HEK293 (cell line): ENCODE results near the gene LPCAT4.

Source experiments
- TCF7L2 ChIP-seq: IDR thresholded peaks from 2 replicates; pipeline ENCODE4 v1.6.1; 2011; ENCODE audit warnings: low read depth, mild to moderate bottlenecking, inconsistent platforms, low read length, moderate library complexity, borderline replicate concordance
- ZFP41 ChIP-seq: fragments of 450-650 bp; formaldehyde crosslinking; IDR thresholded peaks from 2 replicates; pipeline ENCODE4 v1.5.1; 2016; ENCODE audit warnings: missing biosample characterization, missing genetic modification characterization, borderline replicate concordance
- ZNF121 ChIP-seq: fragments of 450-650 bp; formaldehyde crosslinking; IDR thresholded peaks from 2 replicates; pipeline ENCODE4 v1.5.1; 2016; ENCODE audit warnings: missing biosample characterization, missing genetic modification characterization
- ZNF138 ChIP-seq: fragments of 450-650 bp; formaldehyde crosslinking; IDR thresholded peaks from 2 replicates; pipeline ENCODE4 v1.5.1; 2016; ENCODE audit warnings: missing biosample characterization, missing genetic modification characterization, borderline replicate concordance
- ZNF184 ChIP-seq: fragments of 450-650 bp; IDR thresholded peaks from 2 replicates; pipeline ENCODE4 v1.5.1; 2018; ENCODE audit warnings: missing biosample characterization, mild to moderate bottlenecking, missing genetic modification characterization
- ZNF544 ChIP-seq: fragments of 450-650 bp; formaldehyde crosslinking; IDR thresholded peaks from 2 replicates; pipeline ENCODE4 v1.5.0; 2017; ENCODE audit warnings: missing biosample characterization, missing genetic modification characterization
- ZNF571 ChIP-seq: fragments of 450-650 bp; formaldehyde crosslinking; IDR thresholded peaks from 2 replicates; pipeline ENCODE4 v1.5.0; 2017; ENCODE audit warnings: missing biosample characterization, missing genetic modification characterization
- ZNF837 ChIP-seq: fragments of 450-650 bp; formaldehyde crosslinking; IDR thresholded peaks from 2 replicates; pipeline ENCODE4 v1.5.1; 2016; ENCODE audit warnings: missing biosample characterization, missing genetic modification characterization
- TF ChIP-seq, protein P1 (sequence below): fragments of 450-650 bp; formaldehyde crosslinking; IDR thresholded peaks from 2 replicates; pipeline ENCODE4 v1.5.1; 2017; ENCODE audit warnings: missing biosample characterization, mild to moderate bottlenecking, missing genetic modification characterization, moderate library complexity
- TF ChIP-seq, protein P2 (sequence below): fragments of 450-650 bp; formaldehyde crosslinking; IDR thresholded peaks from 2 replicates; pipeline ENCODE4 v1.5.1; 2017; ENCODE audit warnings: missing biosample characterization, missing genetic modification characterization
- TF ChIP-seq, protein P3 (sequence below): fragments of 450-650 bp; formaldehyde crosslinking; IDR thresholded peaks from 2 replicates; pipeline ENCODE4 v1.5.1; 2016; ENCODE audit warnings: missing biosample characterization, missing genetic modification characterization
- TF ChIP-seq, protein P4 (sequence below): fragments of 450-650 bp; formaldehyde crosslinking; IDR thresholded peaks from 2 replicates; pipeline ENCODE4 v1.5.1; 2016; ENCODE audit warnings: missing biosample characterization, missing genetic modification characterization
- TF ChIP-seq, protein P5 (sequence below): fragments of 450-650 bp; formaldehyde crosslinking; IDR thresholded peaks from 2 replicates; pipeline ENCODE4 v1.5.1; 2016; ENCODE audit warnings: missing biosample characterization, missing genetic modification characterization
- TF ChIP-seq, protein P6 (sequence below): fragments of 450-650 bp; formaldehyde crosslinking; IDR thresholded peaks from 2 replicates; pipeline ENCODE4 v1.5.1; 2017; ENCODE audit warnings: missing biosample characterization, missing genetic modification characterization
- TF ChIP-seq, protein P7 (sequence below): fragments of 450-650 bp; formaldehyde crosslinking; IDR thresholded peaks from 2 replicates; pipeline ENCODE4 v1.5.1; 2016; ENCODE audit warnings: missing biosample characterization, missing genetic modification characterization, borderline replicate concordance
- TF ChIP-seq, protein P8 (sequence below): fragments of 450-650 bp; formaldehyde crosslinking; IDR thresholded peaks from 2 replicates; pipeline ENCODE4 v1.5.1; 2016; ENCODE audit warnings: missing biosample characterization, missing genetic modification characterization

Gene LPCAT4

DNA sequence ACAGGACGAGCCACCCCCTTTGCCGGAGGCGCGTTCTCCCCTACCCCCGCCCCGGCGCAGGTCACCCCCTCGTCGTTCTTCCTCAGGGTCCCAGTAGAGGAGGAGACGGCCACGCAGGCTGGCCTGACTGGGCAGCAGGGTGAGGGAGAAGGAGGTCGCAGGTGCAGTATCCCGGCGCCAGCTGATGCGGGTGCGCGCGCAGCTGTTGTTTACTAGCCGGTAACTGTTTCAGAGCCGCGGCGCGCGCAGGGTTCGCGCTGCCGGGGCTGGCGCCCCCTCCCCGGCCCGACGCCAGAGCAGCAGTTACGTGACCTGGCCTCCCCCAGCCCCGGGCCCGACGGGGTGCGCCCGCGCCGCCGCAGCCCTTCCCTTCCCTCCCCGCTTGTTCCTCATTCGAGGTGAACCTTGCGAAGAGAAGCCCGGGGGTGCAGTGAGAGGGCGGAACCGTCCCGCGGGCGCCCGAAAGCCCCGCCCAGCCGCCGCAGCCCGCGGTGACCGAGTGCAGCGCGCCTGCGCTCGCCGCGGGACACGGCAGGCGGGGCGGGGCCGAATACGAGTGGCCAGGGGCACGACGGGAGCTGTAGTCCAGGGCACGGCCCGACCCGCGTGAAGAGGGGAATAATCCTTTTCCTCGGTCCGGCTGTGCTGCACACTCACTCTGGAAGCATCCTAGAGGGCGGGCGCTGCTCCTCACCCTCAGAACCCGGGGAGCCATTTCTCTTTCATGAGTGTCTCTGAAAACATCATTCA is 29.3 kb downstream of the LPCAT4 start, which contains the start of gene SLC12A6 (continued):
- TF ChIP-seq TCF7L2 (no peak), ZNF837 (no peak), ZNF138 (no peak), ZFP41 (tag by site-specific recombination) (no peak), ZNF544 (tag by site-specific recombination) (no peak), ZNF184 (tag by site-specific recombination) (no peak), ZNF121 (tag by site-specific recombination) (no peak), ZNF571 (no peak)
- TF ChIP-seq, protein P1, sequence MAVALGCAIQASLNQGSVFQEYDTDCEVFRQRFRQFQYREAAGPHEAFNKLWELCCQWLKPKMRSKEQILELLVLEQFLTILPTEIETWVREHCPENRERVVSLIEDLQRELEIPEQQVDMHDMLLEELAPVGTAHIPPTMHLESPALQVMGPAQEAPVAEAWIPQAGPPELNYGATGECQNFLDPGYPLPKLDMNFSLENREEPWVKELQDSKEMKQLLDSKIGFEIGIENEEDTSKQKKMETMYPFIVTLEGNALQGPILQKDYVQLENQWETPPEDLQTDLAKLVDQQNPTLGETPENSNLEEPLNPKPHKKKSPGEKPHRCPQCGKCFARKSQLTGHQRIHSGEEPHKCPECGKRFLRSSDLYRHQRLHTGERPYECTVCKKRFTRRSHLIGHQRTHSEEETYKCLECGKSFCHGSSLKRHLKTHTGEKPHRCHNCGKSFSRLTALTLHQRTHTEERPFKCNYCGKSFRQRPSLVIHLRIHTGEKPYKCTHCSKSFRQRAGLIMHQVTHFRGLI (tag by site-specific recombination): no peak
- TF ChIP-seq, protein P2, sequence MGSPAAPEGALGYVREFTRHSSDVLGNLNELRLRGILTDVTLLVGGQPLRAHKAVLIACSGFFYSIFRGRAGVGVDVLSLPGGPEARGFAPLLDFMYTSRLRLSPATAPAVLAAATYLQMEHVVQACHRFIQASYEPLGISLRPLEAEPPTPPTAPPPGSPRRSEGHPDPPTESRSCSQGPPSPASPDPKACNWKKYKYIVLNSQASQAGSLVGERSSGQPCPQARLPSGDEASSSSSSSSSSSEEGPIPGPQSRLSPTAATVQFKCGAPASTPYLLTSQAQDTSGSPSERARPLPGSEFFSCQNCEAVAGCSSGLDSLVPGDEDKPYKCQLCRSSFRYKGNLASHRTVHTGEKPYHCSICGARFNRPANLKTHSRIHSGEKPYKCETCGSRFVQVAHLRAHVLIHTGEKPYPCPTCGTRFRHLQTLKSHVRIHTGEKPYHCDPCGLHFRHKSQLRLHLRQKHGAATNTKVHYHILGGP (tag by site-specific recombination): no peak
- TF ChIP-seq, protein P3, sequence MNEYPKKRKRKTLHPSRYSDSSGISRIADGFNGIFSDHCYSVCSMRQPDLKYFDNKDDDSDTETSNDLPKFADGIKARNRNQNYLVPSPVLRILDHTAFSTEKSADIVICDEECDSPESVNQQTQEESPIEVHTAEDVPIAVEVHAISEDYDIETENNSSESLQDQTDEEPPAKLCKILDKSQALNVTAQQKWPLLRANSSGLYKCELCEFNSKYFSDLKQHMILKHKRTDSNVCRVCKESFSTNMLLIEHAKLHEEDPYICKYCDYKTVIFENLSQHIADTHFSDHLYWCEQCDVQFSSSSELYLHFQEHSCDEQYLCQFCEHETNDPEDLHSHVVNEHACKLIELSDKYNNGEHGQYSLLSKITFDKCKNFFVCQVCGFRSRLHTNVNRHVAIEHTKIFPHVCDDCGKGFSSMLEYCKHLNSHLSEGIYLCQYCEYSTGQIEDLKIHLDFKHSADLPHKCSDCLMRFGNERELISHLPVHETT (tag by site-specific recombination): no peak
- TF ChIP-seq, protein P4, sequence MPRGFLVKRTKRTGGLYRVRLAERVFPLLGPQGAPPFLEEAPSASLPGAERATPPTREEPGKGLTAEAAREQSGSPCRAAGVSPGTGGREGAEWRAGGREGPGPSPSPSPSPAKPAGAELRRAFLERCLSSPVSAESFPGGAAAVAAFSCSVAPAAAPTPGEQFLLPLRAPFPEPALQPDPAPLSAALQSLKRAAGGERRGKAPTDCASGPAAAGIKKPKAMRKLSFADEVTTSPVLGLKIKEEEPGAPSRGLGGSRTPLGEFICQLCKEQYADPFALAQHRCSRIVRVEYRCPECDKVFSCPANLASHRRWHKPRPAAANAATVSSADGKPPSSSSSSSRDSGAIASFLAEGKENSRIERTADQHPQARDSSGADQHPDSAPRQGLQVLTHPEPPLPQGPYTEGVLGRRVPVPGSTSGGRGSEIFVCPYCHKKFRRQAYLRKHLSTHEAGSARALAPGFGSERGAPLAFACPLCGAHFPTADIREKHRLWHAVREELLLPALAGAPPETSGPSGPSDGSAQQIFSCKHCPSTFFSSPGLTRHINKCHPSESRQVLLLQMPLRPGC (tag by site-specific recombination): no peak
- TF ChIP-seq, protein P5, sequence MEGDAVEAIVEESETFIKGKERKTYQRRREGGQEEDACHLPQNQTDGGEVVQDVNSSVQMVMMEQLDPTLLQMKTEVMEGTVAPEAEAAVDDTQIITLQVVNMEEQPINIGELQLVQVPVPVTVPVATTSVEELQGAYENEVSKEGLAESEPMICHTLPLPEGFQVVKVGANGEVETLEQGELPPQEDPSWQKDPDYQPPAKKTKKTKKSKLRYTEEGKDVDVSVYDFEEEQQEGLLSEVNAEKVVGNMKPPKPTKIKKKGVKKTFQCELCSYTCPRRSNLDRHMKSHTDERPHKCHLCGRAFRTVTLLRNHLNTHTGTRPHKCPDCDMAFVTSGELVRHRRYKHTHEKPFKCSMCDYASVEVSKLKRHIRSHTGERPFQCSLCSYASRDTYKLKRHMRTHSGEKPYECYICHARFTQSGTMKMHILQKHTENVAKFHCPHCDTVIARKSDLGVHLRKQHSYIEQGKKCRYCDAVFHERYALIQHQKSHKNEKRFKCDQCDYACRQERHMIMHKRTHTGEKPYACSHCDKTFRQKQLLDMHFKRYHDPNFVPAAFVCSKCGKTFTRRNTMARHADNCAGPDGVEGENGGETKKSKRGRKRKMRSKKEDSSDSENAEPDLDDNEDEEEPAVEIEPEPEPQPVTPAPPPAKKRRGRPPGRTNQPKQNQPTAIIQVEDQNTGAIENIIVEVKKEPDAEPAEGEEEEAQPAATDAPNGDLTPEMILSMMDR (tag by site-specific recombination): no peak
- TF ChIP-seq, protein P6, sequence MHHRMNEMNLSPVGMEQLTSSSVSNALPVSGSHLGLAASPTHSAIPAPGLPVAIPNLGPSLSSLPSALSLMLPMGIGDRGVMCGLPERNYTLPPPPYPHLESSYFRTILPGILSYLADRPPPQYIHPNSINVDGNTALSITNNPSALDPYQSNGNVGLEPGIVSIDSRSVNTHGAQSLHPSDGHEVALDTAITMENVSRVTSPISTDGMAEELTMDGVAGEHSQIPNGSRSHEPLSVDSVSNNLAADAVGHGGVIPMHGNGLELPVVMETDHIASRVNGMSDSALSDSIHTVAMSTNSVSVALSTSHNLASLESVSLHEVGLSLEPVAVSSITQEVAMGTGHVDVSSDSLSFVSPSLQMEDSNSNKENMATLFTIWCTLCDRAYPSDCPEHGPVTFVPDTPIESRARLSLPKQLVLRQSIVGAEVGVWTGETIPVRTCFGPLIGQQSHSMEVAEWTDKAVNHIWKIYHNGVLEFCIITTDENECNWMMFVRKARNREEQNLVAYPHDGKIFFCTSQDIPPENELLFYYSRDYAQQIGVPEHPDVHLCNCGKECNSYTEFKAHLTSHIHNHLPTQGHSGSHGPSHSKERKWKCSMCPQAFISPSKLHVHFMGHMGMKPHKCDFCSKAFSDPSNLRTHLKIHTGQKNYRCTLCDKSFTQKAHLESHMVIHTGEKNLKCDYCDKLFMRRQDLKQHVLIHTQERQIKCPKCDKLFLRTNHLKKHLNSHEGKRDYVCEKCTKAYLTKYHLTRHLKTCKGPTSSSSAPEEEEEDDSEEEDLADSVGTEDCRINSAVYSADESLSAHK (tag by site-specific recombination): no peak
- TF ChIP-seq, protein P7, sequence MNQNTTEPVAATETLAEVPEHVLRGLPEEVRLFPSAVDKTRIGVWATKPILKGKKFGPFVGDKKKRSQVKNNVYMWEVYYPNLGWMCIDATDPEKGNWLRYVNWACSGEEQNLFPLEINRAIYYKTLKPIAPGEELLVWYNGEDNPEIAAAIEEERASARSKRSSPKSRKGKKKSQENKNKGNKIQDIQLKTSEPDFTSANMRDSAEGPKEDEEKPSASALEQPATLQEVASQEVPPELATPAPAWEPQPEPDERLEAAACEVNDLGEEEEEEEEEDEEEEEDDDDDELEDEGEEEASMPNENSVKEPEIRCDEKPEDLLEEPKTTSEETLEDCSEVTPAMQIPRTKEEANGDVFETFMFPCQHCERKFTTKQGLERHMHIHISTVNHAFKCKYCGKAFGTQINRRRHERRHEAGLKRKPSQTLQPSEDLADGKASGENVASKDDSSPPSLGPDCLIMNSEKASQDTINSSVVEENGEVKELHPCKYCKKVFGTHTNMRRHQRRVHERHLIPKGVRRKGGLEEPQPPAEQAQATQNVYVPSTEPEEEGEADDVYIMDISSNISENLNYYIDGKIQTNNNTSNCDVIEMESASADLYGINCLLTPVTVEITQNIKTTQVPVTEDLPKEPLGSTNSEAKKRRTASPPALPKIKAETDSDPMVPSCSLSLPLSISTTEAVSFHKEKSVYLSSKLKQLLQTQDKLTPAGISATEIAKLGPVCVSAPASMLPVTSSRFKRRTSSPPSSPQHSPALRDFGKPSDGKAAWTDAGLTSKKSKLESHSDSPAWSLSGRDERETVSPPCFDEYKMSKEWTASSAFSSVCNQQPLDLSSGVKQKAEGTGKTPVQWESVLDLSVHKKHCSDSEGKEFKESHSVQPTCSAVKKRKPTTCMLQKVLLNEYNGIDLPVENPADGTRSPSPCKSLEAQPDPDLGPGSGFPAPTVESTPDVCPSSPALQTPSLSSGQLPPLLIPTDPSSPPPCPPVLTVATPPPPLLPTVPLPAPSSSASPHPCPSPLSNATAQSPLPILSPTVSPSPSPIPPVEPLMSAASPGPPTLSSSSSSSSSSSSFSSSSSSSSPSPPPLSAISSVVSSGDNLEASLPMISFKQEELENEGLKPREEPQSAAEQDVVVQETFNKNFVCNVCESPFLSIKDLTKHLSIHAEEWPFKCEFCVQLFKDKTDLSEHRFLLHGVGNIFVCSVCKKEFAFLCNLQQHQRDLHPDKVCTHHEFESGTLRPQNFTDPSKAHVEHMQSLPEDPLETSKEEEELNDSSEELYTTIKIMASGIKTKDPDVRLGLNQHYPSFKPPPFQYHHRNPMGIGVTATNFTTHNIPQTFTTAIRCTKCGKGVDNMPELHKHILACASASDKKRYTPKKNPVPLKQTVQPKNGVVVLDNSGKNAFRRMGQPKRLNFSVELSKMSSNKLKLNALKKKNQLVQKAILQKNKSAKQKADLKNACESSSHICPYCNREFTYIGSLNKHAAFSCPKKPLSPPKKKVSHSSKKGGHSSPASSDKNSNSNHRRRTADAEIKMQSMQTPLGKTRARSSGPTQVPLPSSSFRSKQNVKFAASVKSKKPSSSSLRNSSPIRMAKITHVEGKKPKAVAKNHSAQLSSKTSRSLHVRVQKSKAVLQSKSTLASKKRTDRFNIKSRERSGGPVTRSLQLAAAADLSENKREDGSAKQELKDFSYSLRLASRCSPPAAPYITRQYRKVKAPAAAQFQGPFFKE (tag by site-specific recombination): no peak
- TF ChIP-seq, protein P8, sequence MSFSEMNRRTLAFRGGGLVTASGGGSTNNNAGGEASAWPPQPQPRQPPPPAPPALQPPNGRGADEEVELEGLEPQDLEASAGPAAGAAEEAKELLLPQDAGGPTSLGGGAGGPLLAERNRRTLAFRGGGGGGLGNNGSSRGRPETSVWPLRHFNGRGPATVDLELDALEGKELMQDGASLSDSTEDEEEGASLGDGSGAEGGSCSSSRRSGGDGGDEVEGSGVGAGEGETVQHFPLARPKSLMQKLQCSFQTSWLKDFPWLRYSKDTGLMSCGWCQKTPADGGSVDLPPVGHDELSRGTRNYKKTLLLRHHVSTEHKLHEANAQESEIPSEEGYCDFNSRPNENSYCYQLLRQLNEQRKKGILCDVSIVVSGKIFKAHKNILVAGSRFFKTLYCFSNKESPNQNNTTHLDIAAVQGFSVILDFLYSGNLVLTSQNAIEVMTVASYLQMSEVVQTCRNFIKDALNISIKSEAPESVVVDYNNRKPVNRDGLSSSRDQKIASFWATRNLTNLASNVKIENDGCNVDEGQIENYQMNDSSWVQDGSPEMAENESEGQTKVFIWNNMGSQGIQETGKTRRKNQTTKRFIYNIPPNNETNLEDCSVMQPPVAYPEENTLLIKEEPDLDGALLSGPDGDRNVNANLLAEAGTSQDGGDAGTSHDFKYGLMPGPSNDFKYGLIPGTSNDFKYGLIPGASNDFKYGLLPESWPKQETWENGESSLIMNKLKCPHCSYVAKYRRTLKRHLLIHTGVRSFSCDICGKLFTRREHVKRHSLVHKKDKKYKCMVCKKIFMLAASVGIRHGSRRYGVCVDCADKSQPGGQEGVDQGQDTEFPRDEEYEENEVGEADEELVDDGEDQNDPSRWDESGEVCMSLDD (tag by site-specific recombination): no peak
